GM19035 (cell line): Measurements from ENCODE around the gene POMT1.
"Not testable (repeated sequence)": the region's sequence is repeated elsewhere in the genome, so short reads cannot be mapped to it uniquely, and the experiment has no call there.

ENCODE experiments used
- ATAC-seq: cut with Tn5 transposase; IDR thresholded peaks from one replicate; pipeline ENCODE4 v1.9.1; 2021; ENCODE audit not compliant: unreplicated experiment

POMT1 gene

GRCh38 chr9:131502781-131503625 lies at the start of gene POMT1:
TSS of gene POMT1 (plus strand) at chr9:131502918. CDS start at chr9:131504219, 1,301 bp downstream.
- ATAC-seq, result peak; percentile 74

GRCh38 chr9:131454028-131454427 lies 48.7 kb upstream of the POMT1 start:
- ATAC-seq, result no peak

GRCh38 chr9:131455655-131456054 lies 47.1 kb upstream of the POMT1 start:
- not testable (repeated sequence) for ATAC-seq

DNA sequence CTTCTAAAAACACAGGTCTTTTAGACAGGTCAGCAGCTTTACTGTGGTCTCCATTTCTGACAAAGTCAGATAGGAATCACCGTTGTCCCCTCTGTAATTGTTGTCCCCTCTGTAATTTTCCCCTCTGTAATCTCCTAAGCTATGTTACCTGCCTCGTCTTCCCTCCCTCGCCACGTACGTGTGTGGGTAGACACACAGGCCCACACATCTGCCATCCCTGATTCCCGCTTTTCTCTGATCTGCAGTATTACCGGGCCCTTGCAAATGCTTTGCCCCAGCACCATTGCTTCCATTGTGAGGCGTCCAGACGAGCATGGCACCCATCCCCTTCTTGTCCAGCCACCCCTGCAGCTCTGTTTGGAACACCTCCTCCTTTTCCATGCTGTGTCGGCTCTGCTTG lies 45.0 kb upstream of the POMT1 start:
- no peak for ATAC-seq

DNA sequence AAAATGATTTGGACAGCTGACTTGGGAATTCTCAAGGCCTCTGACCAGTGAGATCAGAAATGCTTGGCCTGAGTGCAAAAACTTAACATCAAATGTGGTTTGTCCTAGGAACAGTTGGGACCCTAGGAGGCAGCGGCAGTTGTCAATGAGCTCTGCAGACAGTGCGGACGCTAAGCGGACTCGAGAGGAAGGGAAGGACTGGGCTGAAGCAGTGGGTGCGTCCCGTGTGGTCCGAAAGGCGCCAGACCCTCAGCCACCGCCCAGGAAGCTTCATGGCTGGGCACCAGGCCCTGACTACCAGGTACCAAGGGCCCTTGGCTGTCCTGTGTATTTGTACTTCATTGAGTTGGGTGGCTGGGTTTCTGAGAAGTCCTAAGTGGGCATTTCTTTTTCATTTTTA lies 43.7 kb upstream of the POMT1 start:
- ATAC-seq, result no peak

DNA sequence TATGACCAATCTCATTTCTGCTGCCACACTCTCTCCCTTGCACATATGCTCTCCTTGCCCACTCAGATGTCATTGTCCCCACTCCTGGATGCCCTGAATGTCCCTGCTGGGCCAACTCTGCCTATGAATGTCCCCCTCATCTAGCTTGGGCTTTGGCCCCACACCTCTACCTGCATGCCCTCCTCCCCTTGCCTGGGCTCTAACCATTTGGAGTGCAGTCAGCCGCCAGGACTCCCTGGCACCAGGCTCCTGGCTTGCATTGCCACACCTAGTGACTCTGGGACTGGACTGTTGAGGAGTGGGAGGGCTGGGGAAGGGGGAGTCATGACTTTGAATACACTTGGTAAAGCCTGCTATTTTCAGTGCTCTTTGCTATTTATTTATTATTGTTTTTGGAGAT lies 41.6 kb upstream of the POMT1 start:
- ATAC-seq, result no peak

- no peak for ATAC-seq
These were observed 38.2 kb upstream of the POMT1 start for GRCh38 chr9:131464354-131465000.

- ATAC-seq, result no peak
These were observed 37.3 kb upstream of the POMT1 start for GRCh38 chr9:131465401-131465800.

DNA sequence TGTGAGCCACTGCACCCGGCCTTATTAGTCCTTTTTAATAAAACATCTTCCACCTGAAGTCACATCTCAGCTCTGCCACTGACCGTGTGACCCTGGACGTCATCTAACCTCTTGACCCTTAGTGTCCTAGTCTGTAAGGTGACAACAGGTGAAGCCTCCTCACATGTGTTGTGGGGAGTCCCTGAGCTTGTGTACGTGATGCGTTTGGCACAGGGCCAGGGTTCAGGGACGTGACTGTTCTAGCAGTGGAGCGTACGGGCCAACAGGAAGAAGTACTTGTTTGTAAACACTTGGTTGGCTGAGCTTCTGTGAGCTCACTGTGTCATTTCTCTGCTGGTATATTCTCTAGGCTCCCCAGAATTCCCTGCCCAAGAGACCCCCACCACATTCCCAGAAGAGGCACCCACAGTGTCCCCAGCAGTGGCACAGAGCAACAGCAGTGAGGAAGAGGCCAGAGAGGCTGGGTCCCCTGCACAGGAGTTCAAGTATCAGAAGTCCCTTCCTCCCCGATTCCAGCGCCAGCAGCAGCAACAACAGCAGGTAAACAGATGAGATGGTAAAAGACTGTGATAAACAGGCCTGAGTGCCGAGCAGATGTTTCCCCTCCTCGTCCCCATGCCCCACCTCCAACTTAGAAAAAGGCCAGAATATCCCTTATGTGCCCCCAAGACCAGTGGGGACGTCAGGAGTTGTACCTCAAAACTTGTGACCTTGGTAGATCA lies 35.3 kb upstream of the POMT1 start:
- ATAC-seq, result no peak

DNA sequence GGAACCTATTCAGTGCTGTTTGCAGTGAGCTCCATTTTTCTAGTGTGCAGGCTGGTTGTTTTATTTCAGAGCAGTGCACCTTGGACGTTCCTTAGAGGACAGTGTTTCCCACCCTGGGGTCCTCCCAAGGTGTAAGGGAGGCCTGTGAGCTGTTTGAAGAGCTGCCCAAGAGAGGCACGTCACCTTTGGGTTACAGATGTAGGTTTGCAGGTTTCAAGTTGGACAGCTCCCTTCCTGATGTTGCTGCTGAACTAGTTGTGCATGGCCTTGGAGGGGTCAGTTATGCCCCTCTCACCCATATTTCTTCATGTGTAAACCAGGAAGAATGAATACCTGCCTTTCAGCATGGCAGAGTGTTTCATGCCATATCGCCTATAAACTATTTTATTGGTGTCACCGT lies 34.7 kb upstream of the POMT1 start:
- no peak for ATAC-seq

DNA sequence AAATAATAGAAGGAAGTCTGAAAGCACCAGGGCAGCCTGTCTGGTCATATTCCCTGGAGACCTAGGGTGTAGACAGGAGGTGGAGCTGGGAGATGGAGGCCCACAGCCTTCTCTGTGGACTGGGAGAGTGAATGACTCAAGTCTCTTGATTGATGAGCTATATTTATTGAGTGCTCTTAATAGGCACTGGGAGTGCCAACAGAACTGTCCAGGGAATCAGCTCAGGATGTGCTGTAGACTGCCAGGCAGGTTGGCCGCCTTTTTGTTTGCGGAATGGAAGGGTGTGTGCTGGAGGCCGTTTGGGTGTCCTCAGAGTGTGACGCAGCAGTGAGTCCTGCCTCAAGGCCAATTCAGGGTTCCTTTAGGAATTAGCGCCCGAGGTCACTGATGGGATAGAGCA lies 33.4 kb upstream of the POMT1 start:
- no peak for ATAC-seq

DNA sequence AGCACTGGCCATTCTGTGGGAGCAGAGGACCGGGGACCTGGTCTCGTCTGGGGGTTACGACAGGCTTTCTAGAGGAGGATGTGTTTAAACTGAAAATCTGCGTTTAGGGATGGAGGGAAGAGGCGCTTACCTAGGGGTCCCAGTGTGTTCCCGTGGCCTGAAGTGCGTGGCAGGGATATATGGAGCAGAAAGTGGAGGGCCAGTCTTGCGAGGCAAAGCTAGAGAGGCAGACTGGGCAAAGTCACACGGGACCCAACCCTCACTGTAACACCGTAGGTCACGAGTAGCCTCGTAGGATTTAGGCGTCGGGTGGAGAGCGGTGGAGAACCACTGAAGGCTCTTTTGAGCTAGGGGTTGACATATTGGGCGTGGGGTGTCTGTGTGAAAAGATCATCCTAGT lies 32.8 kb upstream of the POMT1 start:
- ATAC-seq, result no peak

GRCh38 chr9:131470581-131470991 lies 32.1 kb upstream of the POMT1 start:
- ATAC-seq, result no peak

- ATAC-seq, result not testable (repeated sequence)
These were observed 30.6 kb upstream of the POMT1 start for GRCh38 chr9:131472085-131472484.

GRCh38 chr9:131473198-131473885 lies 29.4 kb upstream of the POMT1 start:
- ATAC-seq, result no peak

GRCh38 chr9:131473891-131474290 lies 28.8 kb upstream of the POMT1 start:
- ATAC-seq, result no peak

DNA sequence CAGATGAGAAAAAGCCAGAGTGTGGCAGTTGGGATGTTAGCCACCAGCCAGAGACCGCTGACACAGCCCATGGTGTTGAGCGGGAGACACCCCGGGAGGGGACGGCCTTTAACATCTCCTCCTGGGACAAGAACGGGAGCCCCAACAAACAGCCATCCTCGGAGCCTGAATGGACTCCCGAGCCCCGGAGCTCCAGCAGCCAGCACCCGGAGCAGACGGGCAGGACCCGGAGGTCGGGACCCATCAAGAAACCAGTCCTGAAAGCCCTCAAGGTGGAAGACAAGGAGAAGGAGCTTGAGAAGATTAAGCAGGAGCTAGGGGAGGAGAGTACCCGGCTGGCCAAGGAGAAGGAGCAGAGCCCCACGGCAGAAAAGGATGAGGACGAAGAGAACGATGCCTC lies 28.0 kb upstream of the POMT1 start:
- ATAC-seq, result no peak

DNA sequence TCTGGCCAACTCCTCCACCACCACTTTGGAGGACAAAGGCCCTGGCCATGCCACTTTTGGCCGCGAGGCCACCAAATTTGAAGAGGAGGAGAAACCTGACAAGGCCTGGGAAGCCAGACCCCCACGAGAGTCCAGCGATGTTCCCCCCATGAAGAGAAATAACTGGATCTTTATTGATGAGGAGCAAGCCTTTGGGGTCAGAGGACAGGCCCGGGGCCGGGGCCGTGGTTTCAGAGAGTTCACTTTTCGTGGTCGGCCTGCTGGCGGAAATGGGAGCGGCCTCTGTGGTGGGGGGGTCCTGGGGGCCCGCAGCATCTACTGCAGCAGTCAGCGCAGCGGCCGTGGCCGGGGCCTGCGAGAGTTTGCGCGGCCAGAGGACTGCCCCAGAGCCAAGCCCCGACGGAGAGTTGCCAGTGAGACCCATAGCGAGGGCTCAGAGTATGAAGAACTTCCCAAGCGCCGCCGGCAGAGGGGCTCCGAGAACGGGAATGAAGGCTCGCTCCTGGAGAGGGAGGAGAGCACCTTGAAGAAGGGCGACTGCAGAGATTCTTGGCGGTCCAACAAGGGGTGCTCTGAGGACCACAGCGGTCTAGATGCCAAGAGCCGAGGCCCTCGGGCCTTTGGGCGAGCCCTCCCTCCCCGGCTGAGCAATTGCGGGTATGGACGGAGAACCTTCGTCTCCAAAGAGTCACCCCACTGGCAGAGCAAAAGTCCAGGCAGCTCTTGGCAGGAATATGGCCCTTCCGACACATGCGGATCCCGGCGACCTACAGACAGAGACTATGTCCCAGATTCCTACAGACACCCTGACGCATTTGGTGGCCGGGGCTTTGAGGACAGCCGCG lies 27.4 kb upstream of the POMT1 start:
- no peak for ATAC-seq

GRCh38 chr9:131475956-131476776 lies 26.6 kb upstream of the POMT1 start:
- ATAC-seq, result no peak
